GM18951 (cell line): ENCODE measurements around the gene CPLX3.
A peak's percentile ranks its signal among the peaks of the same experiment; 100 is the strongest.

Experiments
- POLR2A ChIP-seq: IDR thresholded peaks from 4 replicates; pipeline ENCODE4 v1.6.1; 2011; ENCODE audit warnings: mild to moderate bottlenecking; ENCODE audit not compliant: insufficient read length, insufficient read depth; ENCODE audit errors: extremely low read depth
- in situ Hi-C: fragments of 300-500 bp; cut with MboI; formaldehyde crosslinking; loops from one replicate; pipeline ENCODE4 v1.12.0; 2022; ENCODE audit warnings: low sequenced_read_pairs, mixed read lengths, inconsistent platforms; ENCODE audit not compliant: unreplicated experiment

Gene CPLX3

GRCh38 chr15:74821091-74821789 is 5.2 kb upstream of the CPLX3 start:
- TF ChIP-seq POLR2A = peak; percentile 27
- in situ Hi-C loops = no loop called here

GRCh38 chr15:74821790-74822158 is 4.7 kb upstream of the CPLX3 start:
- TF ChIP-seq POLR2A = no peak
- in situ Hi-C loops = no loop called here

- in situ Hi-C loops = no loop called here
Observed at GRCh38 chr15:74822233-74822632, 4.2 kb upstream of the CPLX3 start.

GRCh38 chr15:74823324-74823723 is 3.1 kb upstream of the CPLX3 start:
- no peak for TF ChIP-seq POLR2A
- in situ Hi-C loops = no loop called here

More at GRCh38 chr15:74822233-74822632, 4.2 kb upstream of the CPLX3 start:
- TF ChIP-seq POLR2A = no peak

GRCh38 chr15:74824976-74825375 is 1.5 kb upstream of the CPLX3 start:
- no peak for TF ChIP-seq POLR2A
- in situ Hi-C loops = no loop called here

GRCh38 chr15:74825866-74826265 is 561 bp upstream of the CPLX3 start:
- in situ Hi-C loops = no loop called here
- no peak for TF ChIP-seq POLR2A

- TF ChIP-seq POLR2A = no peak
- in situ Hi-C loops = no loop called here
Observed at GRCh38 chr15:74826921-74827320, 494 bp downstream of the CPLX3 start.

GRCh38 chr15:74827614-74828013 is 1.2 kb downstream of the CPLX3 start:
- TF ChIP-seq POLR2A = no peak
- in situ Hi-C loops = no loop called here

- TF ChIP-seq POLR2A = no peak
- in situ Hi-C loops = no loop called here
Observed at GRCh38 chr15:74828835-74829234, 2.4 kb downstream of the CPLX3 start.

- no peak for TF ChIP-seq POLR2A
- in situ Hi-C loops = no loop called here
Observed at GRCh38 chr15:74829486-74829885, 3.1 kb downstream of the CPLX3 start.

GRCh38 chr15:74829991-74830390 is 3.6 kb downstream of the CPLX3 start:
- TF ChIP-seq POLR2A = no peak
- in situ Hi-C loops = no loop called here

- TF ChIP-seq POLR2A = no peak
Observed at GRCh38 chr15:74830868-74831267, 4.4 kb downstream of the CPLX3 start.

GRCh38 chr15:74831813-74832495 is 5.5 kb downstream of the CPLX3 start:
- in situ Hi-C loops = no loop called here
- no peak for TF ChIP-seq POLR2A

More at GRCh38 chr15:74830868-74831267, 4.4 kb downstream of the CPLX3 start:
- in situ Hi-C loops = no loop called here

- in situ Hi-C loops = no loop called here
- TF ChIP-seq POLR2A = no peak
Observed at GRCh38 chr15:74832826-74833225, 6.4 kb downstream of the CPLX3 start.
